GM10266 (cell line): ENCODE data around the gene PHF12.

ENCODE experiments used
- DNase-seq: peaks from one replicate; pipeline ENCODE4 v3.0.0; 2012; ENCODE audit errors: extremely low spot score
- TF ChIP-seq, protein P1 (sequence below): IDR thresholded peaks from 2 replicates; pipeline ENCODE4 v1.5.1; 2012; ENCODE audit warnings: mild to moderate bottlenecking, low read depth; ENCODE audit not compliant: control insufficient read depth, insufficient read depth; ENCODE audit errors: missing control alignments

Gene PHF12

DNA sequence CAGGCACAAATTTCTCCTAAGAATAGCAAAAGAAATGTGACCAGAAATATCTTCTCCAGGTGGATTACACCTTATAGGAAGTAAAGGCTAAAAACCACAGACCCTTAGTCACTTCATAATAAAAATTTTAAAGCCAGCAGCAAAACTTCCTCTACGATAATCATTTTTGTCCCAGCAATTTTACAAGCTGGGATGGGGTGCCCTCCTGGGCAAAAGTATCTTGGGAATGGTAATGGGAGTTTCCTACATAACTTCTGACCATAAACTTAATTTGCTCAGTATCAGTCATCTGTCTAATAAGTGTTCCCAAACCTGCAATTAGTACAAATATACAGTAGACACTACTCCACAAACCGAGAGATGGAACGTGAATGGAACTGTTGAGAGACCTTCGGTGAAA lies 3.0 kb downstream of the PHF12 start:
- TF ChIP-seq, protein P1, sequence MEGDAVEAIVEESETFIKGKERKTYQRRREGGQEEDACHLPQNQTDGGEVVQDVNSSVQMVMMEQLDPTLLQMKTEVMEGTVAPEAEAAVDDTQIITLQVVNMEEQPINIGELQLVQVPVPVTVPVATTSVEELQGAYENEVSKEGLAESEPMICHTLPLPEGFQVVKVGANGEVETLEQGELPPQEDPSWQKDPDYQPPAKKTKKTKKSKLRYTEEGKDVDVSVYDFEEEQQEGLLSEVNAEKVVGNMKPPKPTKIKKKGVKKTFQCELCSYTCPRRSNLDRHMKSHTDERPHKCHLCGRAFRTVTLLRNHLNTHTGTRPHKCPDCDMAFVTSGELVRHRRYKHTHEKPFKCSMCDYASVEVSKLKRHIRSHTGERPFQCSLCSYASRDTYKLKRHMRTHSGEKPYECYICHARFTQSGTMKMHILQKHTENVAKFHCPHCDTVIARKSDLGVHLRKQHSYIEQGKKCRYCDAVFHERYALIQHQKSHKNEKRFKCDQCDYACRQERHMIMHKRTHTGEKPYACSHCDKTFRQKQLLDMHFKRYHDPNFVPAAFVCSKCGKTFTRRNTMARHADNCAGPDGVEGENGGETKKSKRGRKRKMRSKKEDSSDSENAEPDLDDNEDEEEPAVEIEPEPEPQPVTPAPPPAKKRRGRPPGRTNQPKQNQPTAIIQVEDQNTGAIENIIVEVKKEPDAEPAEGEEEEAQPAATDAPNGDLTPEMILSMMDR, result no peak
- no peak for DNase-seq

DNA sequence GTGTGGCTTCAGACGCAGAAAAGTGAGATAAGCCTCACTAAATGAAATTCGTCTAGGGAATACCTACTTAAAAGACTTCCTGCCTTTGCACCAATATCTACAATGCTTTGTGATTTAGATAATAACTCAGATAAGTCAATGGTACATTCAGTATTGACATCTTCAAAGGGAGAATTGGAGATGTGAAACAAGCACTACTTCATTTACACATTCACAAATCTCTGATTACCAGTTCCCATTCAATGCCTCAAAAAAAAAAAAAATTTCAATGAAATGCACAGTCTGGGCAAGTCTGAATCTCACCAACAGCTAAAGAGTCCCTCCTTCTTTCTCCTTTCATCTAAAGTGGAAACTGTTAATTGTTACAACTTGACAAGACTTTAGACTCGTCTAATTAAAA lies 3.7 kb downstream of the PHF12 start:
- TF ChIP-seq, protein P1, result no peak
- no peak for DNase-seq

DNA sequence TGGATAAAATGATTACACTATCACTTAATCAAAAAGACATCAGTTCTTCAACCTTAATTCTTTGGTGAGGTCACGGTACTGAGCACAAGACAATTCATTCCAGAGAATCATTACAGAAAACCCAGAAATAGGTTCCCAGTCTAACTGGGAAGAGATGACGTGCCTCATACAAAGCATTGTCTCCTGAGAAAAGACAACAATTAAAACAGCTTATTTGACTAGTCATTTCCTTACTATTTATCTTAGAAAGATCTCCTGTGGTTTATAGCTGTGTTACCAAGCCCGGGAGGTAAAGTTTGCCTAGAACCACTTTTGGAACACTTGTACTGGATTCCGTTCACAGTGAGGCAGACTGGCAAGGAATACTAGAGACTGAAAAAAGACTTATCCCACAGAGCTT lies 5.1 kb downstream of the PHF12 start:
- TF ChIP-seq, protein P1, result no peak
- DNase-seq, result no peak

DNA sequence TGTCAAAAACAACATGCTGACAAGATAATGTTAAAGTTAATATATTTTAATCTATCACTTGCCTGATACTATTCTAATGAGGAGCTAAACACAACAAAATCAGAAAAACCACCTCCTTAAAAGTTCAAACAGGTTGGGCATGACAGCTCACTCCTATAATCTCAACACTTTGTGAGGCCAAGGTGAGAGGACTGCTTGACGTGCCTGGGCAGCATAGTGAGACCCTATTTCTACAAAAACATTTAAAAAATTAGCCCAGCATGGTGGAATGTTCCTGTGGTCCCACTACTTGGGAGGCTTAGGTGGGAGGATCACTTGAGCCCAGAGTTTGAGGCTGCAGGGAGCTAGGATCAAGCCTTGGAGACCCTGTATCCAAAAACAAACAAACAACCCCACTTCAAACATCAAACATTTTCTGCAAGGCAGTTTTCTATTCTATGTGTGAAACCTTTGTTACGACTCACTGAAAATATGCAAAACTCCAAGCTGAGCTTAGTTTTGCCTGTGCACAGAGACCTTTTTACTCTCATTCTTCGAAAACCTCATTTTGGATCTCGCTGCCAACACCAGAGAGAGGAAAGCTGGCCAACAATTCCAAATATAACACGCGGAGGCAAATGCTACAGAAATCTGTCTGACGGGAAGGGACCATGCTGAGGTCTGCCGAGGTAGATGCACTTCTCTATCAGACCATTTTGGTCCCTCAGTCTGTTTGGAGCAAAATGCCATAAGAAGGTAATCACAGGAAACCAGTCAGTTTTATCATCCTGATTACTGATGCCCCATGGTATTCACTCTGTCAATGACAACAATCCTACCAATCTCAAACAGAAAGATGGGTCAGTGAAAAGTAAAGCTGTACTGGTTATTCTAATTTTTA lies 6.2 kb downstream of the PHF12 start:
- DNase-seq, result no peak
- TF ChIP-seq, protein P1, result no peak

DNA sequence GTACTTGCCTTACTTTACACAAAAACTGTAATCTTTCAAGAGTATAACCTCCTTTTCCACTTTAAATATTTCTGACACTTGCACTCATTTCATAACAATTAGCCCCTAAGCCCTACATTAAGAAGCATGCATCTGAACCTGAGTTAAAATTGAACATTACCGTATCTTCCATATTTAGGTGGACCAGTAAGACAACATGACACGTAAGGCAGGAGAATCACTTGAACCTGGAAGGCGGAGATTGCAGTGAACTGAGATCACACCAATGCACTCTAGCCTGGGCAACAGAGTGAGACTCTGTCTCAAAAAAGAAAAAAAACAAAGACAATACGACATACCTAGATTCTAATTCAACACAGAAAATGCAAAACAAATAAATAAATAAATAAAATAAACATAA lies 7.0 kb downstream of the PHF12 start:
- TF ChIP-seq, protein P1, result no peak
- no peak for DNase-seq

DNA sequence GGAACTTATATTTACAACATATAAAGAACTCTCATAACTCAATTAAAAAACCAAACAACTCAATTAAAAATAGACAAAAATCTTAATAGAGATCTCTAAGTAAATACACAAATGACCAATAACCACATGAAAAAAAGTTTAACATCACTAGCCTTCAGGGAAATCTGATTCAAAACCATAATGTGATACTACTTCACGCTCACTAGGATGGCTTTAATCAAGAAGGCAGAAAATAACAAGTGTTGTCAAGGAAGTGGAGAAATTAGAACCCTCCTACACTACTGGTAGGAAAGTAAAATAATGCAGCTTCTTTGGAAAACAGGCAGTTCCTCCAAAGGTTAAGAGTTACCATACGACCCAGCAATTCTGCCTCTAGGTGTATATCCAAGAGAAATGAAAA lies 8.4 kb downstream of the PHF12 start:
- TF ChIP-seq, protein P1, result no peak
- DNase-seq, result no peak

DNA sequence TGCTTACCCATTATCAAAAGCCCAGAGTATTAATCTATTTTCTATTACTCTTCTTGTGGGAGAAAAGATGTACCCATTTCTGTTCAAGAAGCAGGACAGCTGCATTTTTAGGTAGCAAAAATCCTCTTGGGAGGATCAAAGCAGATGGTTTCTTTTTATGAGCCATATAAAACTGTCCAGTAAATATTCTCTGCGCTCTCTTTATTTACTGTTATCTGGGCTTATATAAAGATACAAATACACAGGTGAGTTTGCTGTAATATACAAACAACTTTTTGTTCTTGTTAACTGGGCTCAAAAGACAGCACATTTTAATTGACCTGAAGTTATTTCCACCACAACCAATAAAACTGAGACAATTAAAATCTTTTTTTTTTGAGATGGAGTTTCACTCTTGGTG lies 10.1 kb downstream of the PHF12 start:
- TF ChIP-seq, protein P1, result no peak
- no peak for DNase-seq
